SKM-1 (cell line): ENCODE data around the gene MAST2.
"Not testable (repeated sequence)": the region's sequence is repeated elsewhere in the genome, so short reads cannot be mapped to it uniquely, and the experiment has no call there.

Source experiments
- DNase-seq: peaks from one replicate; lab custom pipeline; 2025; ENCODE audit not compliant: unreplicated experiment; lab: John Stamatoyannopoulos, UW

MAST2 gene

GRCh38 chr1:45803299-45803780 is at the start of gene MAST2:
TSS of gene MAST2 (plus strand) at chr1:45803612. CDS start at chr1:45803896, 284 bp downstream.
- peak; percentile 67 for DNase-seq

DNA sequence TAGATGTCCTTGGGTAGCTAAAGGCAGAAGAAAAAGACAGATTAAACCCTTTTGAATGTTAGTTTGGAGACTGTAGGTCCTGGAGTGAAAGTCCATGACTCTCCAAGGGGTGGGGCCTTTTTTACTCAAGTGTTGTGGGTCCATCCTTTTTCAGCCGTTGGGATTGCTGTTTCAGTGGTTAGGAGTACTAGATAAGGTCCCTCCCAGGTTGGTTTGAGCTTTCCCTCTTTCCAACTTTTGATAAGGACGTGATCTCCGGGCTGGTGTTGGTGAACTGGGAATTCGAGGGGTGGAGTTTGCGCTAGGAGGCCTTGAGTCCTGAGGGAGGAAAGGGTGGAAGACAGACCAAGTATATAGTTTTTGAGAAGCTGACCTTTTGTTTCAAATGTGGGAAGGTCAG is 47.7 kb upstream of the MAST2 start:
- no peak for DNase-seq

DNA sequence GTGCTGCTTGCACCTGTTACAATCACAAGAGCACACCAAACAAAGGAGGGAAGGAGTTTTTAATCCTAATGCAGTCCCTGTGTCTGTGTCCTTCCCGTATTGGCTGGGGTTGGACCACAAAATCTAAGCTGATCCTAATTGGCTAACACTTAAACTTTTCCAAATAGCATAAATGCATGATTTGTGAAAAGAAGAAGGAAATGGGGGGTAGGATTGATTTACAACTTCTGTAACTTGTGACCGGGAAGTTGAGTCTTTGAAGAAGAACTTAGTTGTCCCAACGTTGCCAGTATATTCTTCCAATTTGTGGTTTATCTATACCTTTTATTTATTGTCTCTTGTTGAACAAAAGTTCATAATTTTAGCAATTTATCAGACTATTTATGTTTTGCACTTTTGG is 41.1 kb upstream of the MAST2 start:
- no peak for DNase-seq

DNA sequence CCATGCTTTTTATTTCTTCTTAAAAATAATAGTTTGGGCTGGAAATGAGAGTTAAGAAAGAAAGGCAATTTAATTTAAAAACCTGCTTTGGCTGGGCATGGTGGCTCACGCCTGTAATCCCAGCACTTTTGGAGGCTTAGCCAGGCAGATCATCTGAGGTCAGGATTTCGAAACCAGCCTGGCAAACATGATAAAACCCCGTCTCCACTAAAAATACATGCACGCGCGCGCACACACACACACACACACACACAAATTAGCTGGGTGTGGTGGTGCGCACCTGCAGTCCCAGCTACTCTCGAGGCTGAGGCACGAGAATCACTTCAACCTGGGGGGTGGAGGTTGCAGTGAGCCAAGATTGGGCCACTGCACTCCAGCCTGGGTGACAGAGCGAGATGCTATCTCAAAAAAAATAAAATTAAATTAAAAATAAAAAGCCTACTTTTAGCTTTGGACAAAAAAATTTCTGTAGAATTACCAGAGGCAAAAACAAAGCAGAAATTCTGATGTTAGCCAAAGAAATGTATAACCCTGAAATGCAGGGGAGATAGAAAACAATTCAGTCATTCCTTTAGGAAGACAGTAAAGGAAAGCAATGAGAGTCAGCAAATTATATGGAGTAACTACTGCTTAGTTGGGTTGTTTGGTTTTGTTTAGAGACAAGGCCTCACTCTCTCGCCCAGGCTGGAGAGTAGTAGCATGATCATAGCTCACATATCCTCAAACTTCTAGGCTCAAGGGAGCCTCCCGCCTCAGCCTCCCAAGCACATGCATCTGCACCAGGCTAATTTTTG is 37.2 kb upstream of the MAST2 start:
- DNase-seq: no peak

GRCh38 chr1:45767035-45767434 is 36.4 kb upstream of the MAST2 start:
- no peak for DNase-seq

- DNase-seq: no peak
Measured at GRCh38 chr1:45769261-45769932, 34.0 kb upstream of the MAST2 start.

GRCh38 chr1:45772971-45773370 is 30.4 kb upstream of the MAST2 start:
- DNase-seq: no peak

DNA sequence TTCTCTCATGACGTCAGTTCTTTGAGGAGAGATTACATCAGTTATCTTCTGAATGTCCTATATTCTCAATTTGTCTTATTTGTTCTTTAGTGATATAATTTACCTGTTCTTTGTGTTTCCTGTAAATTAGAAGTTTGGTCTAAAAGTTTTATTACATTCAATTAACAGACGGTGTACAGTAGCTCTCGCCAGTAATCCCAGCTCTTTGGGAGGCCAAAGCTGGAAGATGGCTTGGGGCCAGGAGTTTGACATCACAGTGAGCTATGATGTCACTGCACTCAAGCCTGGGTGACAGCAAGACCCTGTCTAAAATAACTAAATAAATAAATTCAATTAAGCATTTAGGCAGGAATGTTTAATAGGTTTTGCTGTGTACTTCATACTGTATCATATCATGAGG is 27.6 kb upstream of the MAST2 start:
- no peak for DNase-seq

DNA sequence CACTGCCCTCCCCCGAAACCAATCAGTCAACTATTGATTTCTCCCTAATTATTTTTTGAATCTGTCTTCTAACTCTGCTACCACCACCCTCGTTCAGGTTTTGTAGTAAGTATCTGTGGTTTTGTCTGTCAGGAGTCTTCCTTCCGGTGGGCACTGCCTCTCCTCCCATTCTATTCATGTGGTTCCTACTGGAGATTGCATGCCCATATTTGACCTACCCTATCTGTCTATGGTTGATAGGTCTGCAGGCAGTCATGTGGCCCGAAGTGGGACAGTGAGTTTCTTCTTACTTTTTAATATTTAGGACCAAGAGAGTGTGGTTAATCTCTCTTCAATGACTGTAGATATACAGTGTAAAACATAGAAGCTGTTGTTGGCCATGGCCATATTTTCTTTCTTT is 17.8 kb upstream of the MAST2 start:
- no peak for DNase-seq

DNA sequence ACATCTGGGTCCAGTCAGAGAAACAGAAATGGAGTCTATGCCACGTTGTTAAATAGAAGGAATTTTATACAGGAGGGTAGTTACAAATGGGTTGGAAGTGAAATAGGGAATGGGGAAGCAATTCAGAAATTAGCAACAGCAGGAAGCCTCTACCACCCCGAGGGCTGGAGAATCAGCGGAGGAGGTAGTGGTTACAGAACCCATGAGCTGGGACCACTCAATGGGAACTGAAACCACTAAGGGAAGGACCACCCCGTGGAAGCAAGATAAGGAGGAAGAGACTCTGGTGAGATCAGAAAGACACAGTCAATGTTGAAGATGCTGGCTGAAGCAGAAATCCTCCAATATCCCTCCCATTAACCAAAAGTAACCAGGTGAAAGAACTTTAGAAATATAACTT is 15.5 kb upstream of the MAST2 start:
- no peak for DNase-seq

DNA sequence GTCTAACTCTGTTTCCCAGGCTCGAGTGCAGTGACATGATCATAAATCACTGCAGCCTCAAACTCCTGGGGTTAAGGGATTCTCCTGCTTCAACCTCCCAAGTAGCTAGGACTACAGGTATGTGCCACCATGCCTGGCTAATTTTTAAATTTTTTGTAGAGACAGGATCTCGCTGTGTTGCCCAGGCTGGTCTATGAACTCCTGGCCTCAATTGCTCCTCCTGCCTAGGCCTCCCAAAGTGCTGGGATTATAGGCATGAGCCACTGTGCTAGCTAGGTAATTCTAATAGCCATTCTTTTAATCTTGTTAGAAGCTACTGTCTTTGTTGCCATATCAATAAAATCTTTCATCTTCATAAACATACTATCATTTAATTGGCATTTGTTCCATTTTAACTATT is 13.8 kb upstream of the MAST2 start:
- DNase-seq: no peak

GRCh38 chr1:45792744-45793143 is 10.7 kb upstream of the MAST2 start:
- no peak for DNase-seq

DNA sequence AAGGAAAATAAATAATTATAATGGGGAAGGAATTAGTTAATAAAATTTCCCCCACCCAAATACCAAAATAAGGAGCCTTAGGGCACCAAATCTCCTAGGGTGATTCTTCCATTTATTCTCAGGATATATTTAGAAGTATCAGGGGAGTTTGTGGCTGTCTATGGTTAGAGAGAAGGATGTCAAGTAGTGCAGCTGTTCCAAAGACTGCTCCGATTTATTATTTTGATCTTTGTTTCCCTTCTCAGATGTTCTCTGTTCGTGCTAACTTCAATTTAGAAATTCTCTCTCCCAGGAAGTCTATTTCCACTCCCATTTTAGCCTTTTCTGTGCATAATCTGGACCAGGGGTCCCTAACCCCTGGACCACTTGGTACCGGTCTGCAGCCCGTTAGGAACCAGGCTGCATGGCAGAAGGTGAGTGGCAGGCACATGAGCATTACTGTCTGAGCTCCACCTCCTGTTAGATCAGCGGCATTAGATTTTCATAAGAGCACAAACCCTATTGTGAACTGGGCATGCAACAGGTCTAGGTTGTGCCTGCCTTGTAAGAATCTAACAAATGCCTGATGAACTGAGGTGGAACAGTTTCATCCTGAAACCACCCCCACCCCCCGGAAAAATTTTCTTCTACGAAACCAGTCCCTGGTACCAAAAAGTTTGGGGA is 9.3 kb upstream of the MAST2 start:
- DNase-seq: no peak

GRCh38 chr1:45796381-45796780 is 7.0 kb upstream of the MAST2 start:
- DNase-seq: no peak

DNA sequence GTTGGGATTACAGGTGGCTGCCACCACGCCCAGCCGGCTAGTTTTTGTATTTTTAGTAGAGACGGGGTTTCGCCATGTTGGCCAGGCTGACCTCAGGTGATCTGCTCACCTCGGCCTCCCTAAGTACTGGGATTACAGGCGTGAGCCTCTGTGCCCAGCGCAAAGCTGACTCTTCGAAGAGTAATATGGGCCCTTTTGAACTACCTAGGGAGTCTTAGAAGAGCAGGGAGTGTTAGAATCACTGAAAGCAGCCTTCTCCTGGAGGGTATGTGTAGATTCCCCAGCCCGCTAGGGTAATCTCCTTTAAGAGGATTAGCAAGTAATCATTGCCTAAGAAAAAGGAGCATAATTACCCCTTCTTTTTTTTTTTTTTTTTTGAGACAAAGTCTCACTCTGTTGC is 6.5 kb upstream of the MAST2 start:
- no peak for DNase-seq

- no peak for DNase-seq
Measured at GRCh38 chr1:45800899-45801298, 2.5 kb upstream of the MAST2 start.

- peak; percentile 57 for DNase-seq
Measured at GRCh38 chr1:45802343-45803298, 791 bp upstream of the MAST2 start.

GRCh38 chr1:45803781-45804668 is 613 bp downstream of the MAST2 start:
- not testable (repeated sequence) for DNase-seq

DNA sequence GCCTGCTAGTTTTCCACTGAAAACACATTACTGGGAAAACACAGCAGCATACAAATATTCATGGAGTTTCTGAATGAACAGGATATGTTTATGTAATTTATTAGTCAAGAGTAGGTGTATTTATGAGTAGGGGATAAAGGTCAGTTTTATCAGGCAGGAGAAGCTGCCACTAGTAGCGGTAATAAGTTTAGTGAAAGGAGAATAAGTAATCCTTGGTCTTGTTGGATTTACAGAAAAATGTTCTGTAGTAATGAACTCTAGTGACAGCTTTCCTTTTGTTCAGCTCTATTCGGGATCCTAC is 1.2 kb downstream of the MAST2 start:
- no peak for DNase-seq

- no peak for DNase-seq
Measured at GRCh38 chr1:45806129-45806528, 2.7 kb downstream of the MAST2 start.
